HG02943 (cell line): ENCODE data around the gene ABHD4.

Experiments
- ATAC-seq: cut with Tn5 transposase; IDR thresholded peaks from one replicate; pipeline ENCODE4 v1.9.1; 2021; ENCODE audit warnings: mild to moderate bottlenecking, low read depth, moderate library complexity; ENCODE audit not compliant: unreplicated experiment

ABHD4 gene

GRCh38 chr14:22656945-22657731, 59.0 kb downstream of the ABHD4 start:
- no peak for ATAC-seq

DNA sequence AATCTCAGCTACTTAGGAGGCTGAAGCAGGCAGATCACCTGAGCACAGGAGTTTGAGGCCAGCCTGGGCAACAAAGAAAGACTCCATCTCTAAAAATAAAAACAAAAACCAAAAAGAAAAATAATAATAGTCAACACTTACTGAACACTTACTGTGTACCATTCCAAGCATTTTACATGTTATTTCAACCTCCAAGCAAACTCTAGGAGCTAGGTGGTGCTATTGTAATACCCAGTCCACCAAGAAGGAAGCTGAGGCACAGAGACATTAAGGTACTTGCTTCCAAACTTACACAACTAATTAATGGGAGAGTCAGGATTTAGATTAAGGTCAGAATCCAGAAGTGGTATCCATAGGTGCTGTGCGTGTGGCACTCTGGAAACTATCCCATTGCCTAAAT, 59.8 kb downstream of the ABHD4 start:
- ATAC-seq = no peak

DNA sequence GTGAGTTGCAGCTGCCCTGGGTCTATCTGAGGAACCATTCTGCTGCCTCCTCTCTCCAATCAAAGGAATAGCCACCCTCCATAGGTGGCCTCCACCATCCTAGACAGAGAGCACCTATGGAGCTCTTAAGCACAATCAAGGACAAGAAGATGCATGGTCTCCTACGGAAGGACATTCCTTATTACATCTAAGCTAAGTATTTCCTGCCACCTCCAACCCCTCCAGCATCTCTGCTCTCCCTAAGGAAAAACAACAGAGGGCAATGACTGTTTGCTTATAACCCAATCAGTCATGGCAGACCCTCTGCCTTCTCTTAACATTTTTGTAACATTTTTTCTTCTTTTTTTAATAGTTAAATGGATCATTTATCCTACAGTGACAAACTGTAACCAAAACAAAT, 60.8 kb downstream of the ABHD4 start:
- ATAC-seq = no peak

GRCh38 chr14:22660654-22661053, 62.6 kb downstream of the ABHD4 start:
- ATAC-seq = no peak
